Hematopoietic multipotent progenitor cell treated with erythropoietin and hydrocortisone succinate and interleukin-3 and kit ligand, for 17 days (in vitro differentiated cells): ENCODE measurements around the gene MRGPRX2.

Source experiments
- DNase-seq: peaks from one replicate; pipeline ENCODE4 v3.0.0-alpha.2; 2015; ENCODE audit warnings: low spot score

The MRGPRX2 gene

DNA sequence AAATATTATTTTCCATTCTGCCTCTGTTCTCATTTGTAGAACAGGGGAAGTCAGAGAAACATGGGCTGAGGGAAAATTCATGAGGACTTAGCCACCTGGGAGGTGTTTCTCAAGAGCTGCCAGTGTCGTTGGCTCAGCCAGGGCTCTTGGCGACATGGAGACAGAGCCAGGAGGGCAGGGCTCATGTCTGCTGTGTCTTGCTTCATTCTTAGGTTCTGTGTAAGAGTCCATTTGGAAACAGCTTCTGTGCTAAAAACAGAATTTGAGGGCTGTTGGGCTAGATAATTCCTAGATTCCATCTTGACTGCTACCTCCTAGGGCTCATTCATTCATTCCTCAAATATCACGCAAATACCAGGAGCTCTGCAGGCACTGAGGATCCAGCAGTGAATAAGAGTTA lies 15.1 kb upstream of the MRGPRX2 start:
- DNase-seq: no peak

DNA sequence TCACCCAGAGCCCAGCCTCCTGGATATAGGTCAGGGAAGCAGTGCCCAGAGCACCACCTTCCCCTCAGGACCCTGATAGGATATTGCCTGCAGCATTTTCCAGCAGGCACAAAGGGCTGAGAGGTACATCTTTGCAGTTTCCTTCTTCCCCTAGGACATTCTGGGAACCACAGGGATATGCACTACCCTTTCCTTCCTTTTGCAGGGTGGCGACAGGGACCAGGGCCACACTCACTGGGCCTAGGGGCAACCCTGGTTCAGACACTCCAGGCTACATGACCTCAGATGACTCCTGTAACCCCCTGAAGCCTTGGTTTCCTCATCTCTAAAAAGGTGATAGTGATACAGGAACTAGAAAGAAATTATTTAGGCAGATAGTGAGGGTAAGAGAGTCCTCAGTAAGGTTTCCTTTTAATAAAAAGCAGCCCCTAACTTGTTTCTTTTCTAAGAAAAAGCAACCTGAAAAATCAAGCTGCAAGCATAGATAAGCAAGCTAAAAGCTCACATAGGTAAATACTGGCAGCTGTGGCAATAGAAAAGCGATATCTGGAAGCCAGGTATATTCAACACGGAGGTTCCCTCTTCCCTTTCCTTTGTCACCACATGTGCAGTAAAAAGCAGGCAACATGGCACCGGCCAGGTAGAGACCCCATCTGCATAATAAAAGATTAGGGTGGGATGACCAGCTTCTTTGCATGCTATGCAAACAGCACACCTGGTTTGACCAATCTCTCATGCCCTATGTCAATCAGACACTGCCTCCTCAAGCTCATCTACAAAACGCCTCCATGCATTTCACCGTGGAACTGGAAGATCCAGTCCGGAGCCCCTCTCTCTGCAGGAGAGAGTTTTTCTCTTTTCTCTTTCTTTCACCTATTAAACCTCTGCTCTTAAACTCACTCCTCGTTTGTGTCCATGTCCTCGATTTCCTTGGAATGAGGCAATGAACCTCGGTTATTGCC lies 13.2 kb upstream of the MRGPRX2 start:
- no peak for DNase-seq

DNA sequence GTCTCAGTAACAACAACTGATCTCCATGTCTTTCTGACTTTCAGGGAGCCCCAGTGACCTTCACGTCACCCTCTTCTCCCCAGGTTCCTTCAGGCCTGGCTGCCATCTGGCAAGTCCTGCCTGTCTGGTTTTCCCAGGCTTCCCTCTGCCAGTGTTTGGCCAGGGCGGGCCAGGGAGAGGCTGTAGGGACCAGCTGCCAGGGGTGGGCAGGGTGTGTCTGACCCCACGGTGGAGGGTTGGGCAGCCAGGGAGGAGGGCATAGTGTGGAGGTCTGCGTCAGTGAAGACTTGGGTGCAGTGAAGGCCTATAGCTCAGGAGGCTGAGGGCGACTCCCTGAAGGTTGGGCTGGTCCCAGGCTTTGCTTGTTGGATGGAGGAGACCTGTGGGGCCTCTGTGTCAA lies 11.9 kb upstream of the MRGPRX2 start:
- no peak for DNase-seq

DNA sequence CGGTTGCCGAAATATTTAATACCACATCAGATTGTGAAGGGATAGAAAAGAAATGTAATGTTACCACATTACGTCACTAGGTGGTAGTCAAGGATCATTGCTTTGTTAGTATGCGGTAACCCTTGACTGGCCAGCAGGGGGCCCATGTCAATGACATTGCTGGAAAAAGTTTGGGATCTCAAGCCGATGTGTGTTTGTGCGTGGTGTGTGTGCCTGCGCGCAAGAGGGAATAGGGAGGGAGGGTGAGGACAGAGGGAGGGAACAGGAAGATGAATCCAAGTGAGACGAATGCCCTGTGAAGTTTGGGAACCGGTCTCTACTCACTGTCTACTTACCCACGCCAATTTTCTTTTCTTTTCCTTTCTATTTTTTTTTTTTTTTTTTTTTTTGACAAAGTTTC lies 10.7 kb upstream of the MRGPRX2 start:
- DNase-seq: peak; percentile 73

DNA sequence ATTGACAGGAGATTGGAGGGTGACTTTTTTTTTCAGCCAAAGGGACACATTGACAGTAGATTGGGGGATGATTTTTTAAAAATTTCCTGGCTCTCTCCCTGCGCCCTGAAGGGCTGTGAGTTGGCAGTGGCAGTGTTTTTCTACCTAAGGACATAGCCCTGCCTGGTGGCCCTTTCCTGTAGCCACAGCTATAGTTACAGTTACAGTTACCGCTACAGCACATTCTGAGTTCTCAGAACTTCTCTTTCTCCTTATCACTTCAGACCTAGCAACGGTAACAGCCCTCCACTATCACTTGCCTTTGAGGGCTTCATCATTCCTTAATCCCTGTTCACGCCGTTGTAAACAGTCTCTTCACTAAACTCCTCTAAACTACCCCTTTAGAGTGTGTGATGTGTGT lies 684 bp downstream of the MRGPRX2 start:
- no peak for DNase-seq

DNA sequence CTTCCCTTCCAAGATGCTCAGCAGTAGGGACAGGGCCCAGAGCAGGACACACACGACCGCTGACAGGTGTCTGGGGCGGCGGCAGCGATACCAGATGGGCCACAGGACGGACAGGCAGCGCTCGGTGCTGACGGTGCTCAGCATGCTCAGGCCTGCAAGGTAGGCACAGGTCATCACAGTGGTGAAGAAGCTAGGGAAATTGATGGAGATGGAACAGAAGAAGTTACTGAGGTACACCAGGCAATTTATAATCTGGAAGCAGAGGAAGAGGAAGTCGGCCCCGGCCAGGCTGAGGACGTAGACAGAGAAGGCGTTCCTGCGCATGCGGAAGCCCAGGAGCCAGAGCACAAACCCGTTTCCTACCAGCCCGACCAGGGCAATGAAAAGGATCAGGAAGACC lies 4.6 kb downstream of the MRGPRX2 start:
- no peak for DNase-seq

DNA sequence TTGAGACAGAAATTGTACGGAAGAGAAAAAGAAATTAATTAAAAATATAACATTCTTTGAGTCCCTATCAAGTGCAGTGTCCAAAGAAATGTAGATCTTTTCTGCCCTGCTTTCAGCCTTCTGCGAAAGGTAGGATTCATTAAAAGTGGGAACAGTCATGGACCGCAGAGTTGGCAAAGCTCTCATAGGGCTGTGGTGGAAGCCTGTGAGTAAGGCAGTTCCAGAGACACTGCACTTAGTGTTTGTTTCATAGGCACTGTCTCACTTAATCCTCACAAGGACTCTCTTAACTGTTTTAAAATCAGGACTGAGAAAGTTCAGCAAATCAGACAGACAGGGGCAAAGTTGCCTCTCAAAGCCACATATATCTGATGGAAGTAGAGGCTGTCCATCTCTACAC lies 5.5 kb downstream of the MRGPRX2 start:
- DNase-seq: no peak

DNA sequence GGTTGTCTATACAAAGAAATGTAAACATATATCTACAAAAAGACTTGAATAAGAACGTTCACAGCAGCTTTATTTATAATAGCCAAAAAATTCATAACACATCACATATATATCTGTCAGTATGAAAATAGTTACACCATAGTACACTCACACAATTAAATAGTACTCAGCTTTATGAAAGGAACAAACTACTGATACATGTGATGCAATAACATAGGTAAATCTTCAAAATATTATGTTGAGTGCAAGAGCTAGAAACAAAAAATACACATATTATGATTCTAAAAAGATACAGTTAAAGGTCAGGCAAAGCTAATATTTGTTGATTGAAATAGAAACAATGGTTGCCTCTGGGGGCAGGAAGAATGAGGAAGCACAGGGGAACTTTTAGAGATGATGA lies 6.6 kb downstream of the MRGPRX2 start:
- no peak for DNase-seq

DNA sequence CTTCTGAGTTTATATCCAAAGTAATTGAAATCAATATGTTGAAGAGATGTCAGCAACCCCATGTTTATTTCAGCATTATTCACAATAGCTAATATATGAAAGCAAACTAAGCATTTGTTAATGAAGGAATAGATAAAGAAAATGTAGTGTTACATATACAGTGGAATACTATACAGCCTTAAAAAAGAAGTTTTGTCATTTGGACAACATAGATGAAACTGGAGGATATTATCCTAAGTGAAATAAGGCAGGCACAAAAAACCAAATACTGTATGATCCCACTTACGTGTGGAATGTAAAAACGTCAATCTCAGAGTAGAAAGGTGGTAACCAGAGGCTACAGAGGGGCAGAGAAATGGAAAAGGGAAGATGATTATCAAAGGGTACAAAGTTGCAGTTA lies 10.2 kb downstream of the MRGPRX2 start:
- DNase-seq: no peak

DNA sequence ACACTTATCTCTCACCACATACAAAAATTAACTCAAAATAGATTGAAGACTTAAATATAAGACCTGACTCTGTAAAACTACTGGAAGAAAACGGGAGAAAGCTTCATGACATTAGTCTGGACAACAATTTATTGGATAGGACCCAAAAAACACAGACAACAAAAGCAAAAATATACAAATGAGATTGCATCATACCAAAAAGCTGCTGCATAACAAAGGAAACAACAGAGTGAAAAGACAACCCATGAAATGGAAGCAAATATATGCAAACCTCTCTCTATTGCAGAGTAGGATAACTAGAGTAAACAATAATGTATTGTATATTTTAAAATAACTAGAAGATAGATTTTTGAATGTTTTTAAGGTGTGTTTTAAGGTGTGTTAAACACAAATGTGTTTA lies 11.2 kb downstream of the MRGPRX2 start:
- DNase-seq: no peak

DNA sequence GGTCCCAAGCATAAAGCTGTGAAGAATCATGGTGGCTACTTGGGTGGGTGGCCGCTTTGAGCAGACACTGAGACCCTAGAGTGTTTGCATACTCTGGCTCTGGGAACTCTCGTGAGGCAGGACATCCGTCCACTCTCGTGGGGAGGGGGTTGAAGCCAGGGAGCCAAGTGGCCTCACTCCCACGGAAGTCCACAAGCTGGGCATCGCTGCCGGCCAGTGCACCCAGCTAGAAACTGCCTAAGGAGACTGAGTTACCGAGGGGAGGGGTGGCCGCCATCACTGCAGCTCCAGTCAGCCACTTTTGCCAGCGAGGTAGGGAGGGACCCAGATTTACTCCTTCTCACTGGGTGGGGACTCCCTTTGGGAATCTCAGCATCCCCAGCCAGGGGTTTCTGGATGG lies 20.5 kb downstream of the MRGPRX2 start:
- no peak for DNase-seq

DNA sequence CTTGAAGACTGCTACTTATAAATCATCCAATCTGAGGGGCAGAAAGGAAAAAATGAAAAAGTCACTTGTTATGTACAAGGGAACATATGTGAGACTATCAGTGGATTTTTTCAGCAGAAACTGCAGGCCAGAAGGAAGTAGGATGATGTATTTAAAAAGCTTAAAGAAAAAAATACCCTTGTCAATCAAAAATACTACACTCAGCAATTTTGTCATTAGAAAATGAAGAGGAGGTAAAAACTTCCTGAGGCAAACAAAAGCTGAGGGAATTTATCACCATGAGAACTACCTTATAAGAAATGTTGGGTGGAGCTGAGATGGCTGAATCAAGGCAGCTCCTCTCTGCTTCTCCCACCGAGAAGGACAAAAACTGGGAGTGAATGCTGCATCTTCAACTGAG lies 21.1 kb downstream of the MRGPRX2 start:
- no peak for DNase-seq

DNA sequence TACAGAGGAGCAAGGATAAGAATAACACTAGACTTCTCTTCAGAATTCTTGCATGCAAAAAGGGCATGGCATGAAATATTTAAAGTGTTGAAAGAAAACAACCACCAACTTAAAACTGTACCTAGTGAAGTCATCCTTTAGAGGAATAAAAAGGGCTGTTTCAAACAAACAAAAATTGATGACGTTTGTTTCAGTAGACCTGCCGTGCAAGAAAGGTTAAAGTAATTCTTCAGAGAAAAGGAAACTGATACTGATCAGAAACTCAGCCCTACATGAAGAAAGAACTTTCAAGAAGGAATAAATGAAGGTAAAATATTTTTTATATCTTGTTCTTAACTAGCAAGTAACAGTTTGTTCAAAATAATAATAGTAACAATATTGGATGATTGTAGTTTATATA lies 27.5 kb downstream of the MRGPRX2 start:
- DNase-seq: no peak

DNA sequence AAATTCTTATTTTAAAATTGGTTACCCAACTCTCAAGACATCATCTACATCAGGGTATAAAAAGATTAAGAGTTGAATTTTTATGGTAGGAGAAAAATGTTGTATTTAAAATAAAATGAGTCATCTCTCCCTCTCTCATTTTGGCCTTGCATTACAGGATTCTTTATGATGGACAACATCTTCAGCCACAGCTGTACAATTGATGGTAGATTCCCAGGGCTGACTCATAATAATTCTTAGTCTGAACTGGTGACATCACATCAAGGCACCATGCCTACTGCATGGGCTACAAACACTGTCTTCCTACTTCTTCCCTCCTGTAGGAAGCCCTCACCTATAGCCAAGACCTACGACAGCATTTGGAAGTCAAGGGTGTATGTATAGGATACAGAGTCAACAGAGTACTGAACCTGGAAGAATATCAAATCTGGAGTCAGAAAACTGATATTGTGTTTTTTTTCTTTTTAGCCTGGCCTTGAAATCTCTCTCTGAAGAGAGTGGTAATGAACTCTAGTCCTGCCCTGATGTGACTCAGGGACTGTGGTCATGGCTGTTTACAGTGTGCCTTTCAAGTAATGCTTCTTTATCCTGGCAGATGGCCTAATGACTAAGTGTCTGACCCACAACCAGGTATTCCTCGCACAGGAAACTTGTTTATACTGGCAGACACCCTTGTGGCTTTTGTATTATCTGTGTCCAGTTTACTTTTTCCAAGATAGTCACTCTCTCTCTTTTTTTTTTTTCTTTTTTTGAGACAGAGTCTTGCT lies 32.5 kb downstream of the MRGPRX2 start:
- DNase-seq: no peak

DNA sequence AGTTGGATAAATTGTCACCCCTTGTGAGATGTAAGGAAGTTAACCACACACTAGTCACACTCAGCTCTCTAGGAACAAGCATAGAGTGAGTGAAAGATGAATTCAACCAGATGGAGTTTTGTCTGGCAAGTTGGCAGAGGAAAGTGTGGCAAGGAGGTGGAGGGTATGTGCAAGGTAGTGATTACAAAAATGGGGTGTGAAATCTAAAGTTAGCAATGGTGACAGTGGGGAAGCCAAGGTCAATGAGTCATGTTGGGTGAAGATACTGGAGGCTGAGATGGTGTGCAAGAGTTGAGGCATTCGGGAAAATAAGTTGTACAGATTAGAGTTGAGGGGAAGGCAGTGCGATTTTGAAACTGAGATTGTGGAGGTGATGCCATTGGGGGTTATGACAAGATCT lies 33.7 kb downstream of the MRGPRX2 start:
- DNase-seq: no peak

DNA sequence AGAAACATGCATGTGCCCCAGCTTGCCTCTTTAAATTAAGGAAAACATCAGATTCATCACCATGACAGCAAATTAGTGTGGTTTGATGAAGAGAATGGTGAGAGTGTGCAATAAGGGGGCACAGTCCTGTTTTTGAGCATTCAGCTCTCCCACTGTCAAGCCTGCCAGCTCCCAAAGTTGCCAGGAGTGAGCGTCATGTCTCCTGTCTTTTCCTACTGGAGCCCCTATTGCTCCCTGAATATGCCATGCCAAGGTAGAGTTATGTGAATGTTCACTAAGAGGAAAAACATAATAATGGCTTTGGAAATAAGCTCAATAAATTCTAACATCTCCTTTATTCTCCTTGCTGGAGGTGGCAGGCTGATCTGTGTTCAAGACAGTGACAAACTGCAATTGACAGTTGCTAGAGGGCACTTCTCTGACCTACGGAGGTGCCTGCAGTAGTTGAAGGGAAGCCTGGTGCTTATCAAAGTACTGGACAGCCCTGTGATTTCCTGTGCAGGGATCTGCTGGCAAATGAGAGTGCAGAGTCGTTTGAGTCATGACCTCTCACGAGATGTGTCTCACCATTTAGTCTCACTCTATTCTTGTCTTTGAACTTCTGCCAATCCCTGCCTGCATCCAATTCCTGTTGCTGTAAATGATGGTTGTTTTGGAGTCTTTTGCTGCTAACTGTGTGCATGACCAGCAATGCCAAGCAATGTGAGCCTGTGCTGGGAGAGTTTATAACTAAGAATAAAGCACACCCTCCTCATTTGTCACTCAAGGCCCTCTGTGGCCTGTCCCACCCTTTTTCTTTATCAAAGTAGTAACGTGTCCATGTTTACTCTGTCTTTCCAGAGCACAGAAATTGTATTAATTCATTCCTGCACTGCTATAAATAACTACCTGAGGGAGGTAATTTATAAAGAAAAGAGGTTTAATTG lies 34.8 kb downstream of the MRGPRX2 start:
- DNase-seq: no peak

DNA sequence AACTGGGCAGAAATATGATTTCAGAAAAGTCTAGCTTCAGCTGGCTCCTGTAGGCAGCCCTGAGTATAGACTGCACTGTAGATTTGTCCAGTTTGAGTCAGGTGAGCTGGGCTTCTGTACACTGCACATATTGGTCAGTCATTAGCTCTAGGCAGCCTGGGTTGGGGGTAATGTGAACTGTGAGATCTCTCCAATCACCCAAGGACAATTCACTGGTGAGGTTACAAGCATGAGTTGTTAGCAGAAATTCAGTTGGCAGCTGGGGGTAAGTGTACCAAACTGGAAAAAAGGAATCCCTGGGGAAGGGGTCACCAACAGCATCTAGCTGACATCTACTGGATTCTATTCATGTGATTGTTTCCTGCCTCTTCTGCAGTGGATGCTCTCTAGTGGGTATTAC lies 39.7 kb downstream of the MRGPRX2 start:
- DNase-seq: no peak

DNA sequence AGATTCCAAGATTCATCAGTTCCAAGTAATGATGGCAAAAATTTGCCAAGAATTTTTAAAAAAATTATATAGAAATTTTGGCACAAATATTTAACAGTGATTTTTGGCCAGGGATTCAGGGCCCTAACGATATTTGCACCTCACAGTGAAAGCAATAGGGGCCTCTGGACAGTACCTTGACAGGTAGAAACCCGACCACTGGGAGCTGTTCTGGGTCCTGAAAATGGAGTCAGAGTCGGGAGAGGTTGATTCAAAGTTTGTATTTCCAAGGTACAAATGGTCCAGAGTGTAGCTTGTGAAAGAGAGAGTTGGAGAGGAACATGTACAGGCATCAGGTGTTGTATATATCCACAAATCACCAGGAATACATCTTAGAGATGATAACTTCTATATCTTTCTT lies 41.6 kb downstream of the MRGPRX2 start:
- DNase-seq: no peak

DNA sequence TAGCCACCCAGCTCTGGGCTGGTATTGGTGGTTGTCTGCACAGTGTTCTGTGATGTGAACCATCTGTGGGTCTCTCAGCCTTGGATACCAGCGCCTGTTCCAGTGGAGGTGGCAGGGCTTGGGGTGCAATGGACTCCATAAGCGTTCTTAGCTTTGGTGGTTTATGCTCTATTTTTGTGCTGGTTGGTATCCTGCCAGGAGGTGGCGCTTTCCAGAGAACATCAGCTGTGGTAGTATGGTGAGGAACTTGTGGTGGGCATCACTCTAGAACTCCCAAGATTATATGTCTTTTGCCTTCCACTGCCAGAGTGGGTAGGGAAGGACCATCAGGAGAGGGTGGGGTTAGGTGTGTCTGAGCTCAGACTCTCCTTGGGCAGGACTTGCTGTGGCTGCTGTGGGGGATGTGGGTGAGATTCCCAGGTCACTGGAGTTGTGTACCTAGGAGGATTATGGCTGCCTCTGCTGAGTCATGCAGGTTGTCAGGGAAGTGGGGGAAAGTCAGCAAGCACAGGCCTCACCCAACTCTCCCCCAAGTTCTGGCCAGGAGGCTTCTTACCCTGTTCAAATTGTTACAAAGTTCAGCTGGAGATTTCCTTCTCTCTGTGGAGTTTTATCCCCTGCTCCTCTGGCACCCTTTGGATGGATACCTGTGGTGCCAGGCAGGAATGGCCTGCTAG lies 47.2 kb downstream of the MRGPRX2 start:
- DNase-seq: no peak

DNA sequence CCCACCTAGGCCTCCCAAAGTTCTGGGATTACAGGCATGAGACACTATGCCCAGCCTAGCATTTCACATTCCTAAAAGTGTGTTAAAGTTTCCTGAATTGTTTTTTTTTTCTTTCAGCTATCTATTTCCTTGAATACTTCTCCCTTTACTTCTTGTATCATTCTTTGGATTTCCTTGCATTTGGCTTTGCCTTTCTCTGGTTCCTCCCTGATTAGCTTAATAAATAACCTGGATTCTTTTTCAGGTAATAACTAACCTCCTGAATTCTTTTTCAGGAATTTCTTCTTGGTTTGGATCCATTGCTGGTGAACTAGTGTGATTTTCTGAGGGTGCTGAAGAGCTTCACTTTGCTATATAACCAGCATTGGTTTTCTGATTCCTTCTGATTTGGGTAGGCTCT lies 47.9 kb downstream of the MRGPRX2 start:
- DNase-seq: no peak
